Dendritic cell treated with granulocyte-macrophage colony-stimulating factor and Interleukin-4, amounts not matched to agents 40 ng/mL and 50 ng/mL, for 4 days (primary cell): ENCODE results near the gene TMEM132D.

Experiments used
- H3K27ac Mint-ChIP-seq: one replicate; pipeline ENCODE4 v1.8.0; 2022; ENCODE audit warnings: mild to moderate bottlenecking, mixed read lengths
- H3K27me3 Mint-ChIP-seq: one replicate; pipeline ENCODE4 v1.8.0; 2022; ENCODE audit warnings: mild to moderate bottlenecking, mixed read lengths
- H3K36me3 Mint-ChIP-seq: one replicate; pipeline ENCODE4 v1.8.0; 2022; ENCODE audit warnings: low read depth, mixed read lengths
- H3K4me1 Mint-ChIP-seq: one replicate; pipeline ENCODE4 v1.8.0; 2022; ENCODE audit warnings: low read depth, mixed read lengths
- H3K4me3 Mint-ChIP-seq: one replicate; pipeline ENCODE4 v1.8.0; 2022; ENCODE audit warnings: mild to moderate bottlenecking, moderate library complexity, mixed read lengths
- H3K9me3 Mint-ChIP-seq: one replicate; pipeline ENCODE4 v1.8.0; 2022; ENCODE audit warnings: mixed read lengths
- intact Hi-C: fragments of 100-400 bp; cut with micrococcal nuclease; formaldehyde crosslinking; loops from one replicate; pipeline ENCODE4 v1.15.0; 2022

Gene TMEM132D

GRCh38 chr12:129772501-129773493 is 131.0 kb downstream of the TMEM132D start:
- H3K27ac Mint-ChIP-seq: no peak overlapping the region
- no peaks in the 10 kb centered on the region for H3K9me3 Mint-ChIP-seq
- intact Hi-C loops: no loop called here
- H3K36me3 Mint-ChIP-seq: no peaks in the 10 kb centered on the region
- H3K27me3 Mint-ChIP-seq: no peaks in the 10 kb centered on the region
- H3K4me3 Mint-ChIP-seq: no peak overlapping the region
- no peaks in the 10 kb centered on the region for H3K4me1 Mint-ChIP-seq

GRCh38 chr12:129771238-129771637 is 132.6 kb downstream of the TMEM132D start:
- no peaks in the 10 kb centered on the region for H3K36me3 Mint-ChIP-seq
- H3K4me1 Mint-ChIP-seq: no peaks in the 10 kb centered on the region
- peaks cover 15% of the 10 kb centered on the region for H3K9me3 Mint-ChIP-seq
- H3K4me3 Mint-ChIP-seq: no peak overlapping the region
- H3K27me3 Mint-ChIP-seq: no peaks in the 10 kb centered on the region
- H3K27ac Mint-ChIP-seq: no peak overlapping the region
- intact Hi-C loops: no loop called here

GRCh38 chr12:129765719-129766118 is 138.1 kb downstream of the TMEM132D start:
- Mint-ChIP-seq H3K36me3 (no peaks in the 10 kb centered on the region), H3K27me3 (no peaks in the 10 kb centered on the region), H3K9me3 (peaks cover 56% of the 10 kb centered on the region), H3K4me1 (no peaks in the 10 kb centered on the region), H3K27ac (no peak overlapping the region), H3K4me3 (no peak overlapping the region)
- intact Hi-C loops: no loop called here

GRCh38 chr12:129762436-129762835 is 141.4 kb downstream of the TMEM132D start:
- Mint-ChIP-seq H3K27me3 (no peaks in the 10 kb centered on the region), H3K9me3 (peaks cover 54% of the 10 kb centered on the region), H3K36me3 (no peaks in the 10 kb centered on the region), H3K4me1 (no peaks in the 10 kb centered on the region), H3K27ac (no peak overlapping the region), H3K4me3 (no peak overlapping the region)
- intact Hi-C loops: no loop called here

- H3K4me1 Mint-ChIP-seq: no peaks in the 10 kb centered on the region
- no peaks in the 10 kb centered on the region for H3K27me3 Mint-ChIP-seq
These were observed 150.2 kb downstream of the TMEM132D start for GRCh38 chr12:129753586-129753985.

GRCh38 chr12:129750421-129750820 is 153.4 kb downstream of the TMEM132D start:
- intact Hi-C loops: no loop called here

More at GRCh38 chr12:129753586-129753985, 150.2 kb downstream of the TMEM132D start:
- Mint-ChIP-seq H3K27ac (no peak overlapping the region), H3K9me3 (no peaks in the 10 kb centered on the region), H3K4me3 (no peak overlapping the region), H3K36me3 (no peaks in the 10 kb centered on the region)
- intact Hi-C loops: no loop called here

GRCh38 chr12:129746318-129746717 is 157.5 kb downstream of the TMEM132D start:
- Mint-ChIP-seq H3K27ac (no peak overlapping the region), H3K4me1 (no peaks in the 10 kb centered on the region), H3K4me3 (no peak overlapping the region), H3K27me3 (no peaks in the 10 kb centered on the region), H3K36me3 (no peaks in the 10 kb centered on the region), H3K9me3 (no peaks in the 10 kb centered on the region)
- intact Hi-C loops: no loop called here

More at GRCh38 chr12:129750421-129750820, 153.4 kb downstream of the TMEM132D start:
- no peak overlapping the region for H3K4me3 Mint-ChIP-seq
- no peaks in the 10 kb centered on the region for H3K27me3 Mint-ChIP-seq
- H3K27ac Mint-ChIP-seq: no peak overlapping the region
- H3K9me3 Mint-ChIP-seq: no peaks in the 10 kb centered on the region
- H3K36me3 Mint-ChIP-seq: no peaks in the 10 kb centered on the region
- no peaks in the 10 kb centered on the region for H3K4me1 Mint-ChIP-seq

- peaks cover 55% of the 10 kb centered on the region for H3K9me3 Mint-ChIP-seq
- no peaks in the 10 kb centered on the region for H3K27me3 Mint-ChIP-seq
- intact Hi-C loops: no loop called here
- no peak overlapping the region for H3K27ac Mint-ChIP-seq
- H3K4me3 Mint-ChIP-seq: no peak overlapping the region
- H3K4me1 Mint-ChIP-seq: no peaks in the 10 kb centered on the region
- no peaks in the 10 kb centered on the region for H3K36me3 Mint-ChIP-seq
These were observed 174.7 kb downstream of the TMEM132D start for GRCh38 chr12:129729170-129729569.

- H3K9me3 Mint-ChIP-seq: peaks cover 57% of the 10 kb centered on the region
- no peak overlapping the region for H3K27ac Mint-ChIP-seq
These were observed 176.7 kb downstream of the TMEM132D start for GRCh38 chr12:129727100-129727499.

GRCh38 chr12:129723260-129723659 is 180.6 kb downstream of the TMEM132D start:
- Mint-ChIP-seq H3K4me1 (no peaks in the 10 kb centered on the region), H3K36me3 (no peaks in the 10 kb centered on the region), H3K4me3 (no peak overlapping the region), H3K27ac (no peak overlapping the region), H3K9me3 (peaks cover 40% of the 10 kb centered on the region), H3K27me3 (no peaks in the 10 kb centered on the region)
- intact Hi-C loops: no loop called here

More at GRCh38 chr12:129727100-129727499, 176.7 kb downstream of the TMEM132D start:
- intact Hi-C loops: no loop called here
- no peaks in the 10 kb centered on the region for H3K4me1 Mint-ChIP-seq
- no peaks in the 10 kb centered on the region for H3K27me3 Mint-ChIP-seq
- H3K36me3 Mint-ChIP-seq: no peaks in the 10 kb centered on the region
- H3K4me3 Mint-ChIP-seq: no peak overlapping the region

GRCh38 chr12:129720618-129721017 is 183.2 kb downstream of the TMEM132D start:
- Mint-ChIP-seq H3K4me3 (no peak overlapping the region), H3K9me3 (peaks cover 41% of the 10 kb centered on the region), H3K36me3 (no peaks in the 10 kb centered on the region), H3K4me1 (no peaks in the 10 kb centered on the region), H3K27ac (no peak overlapping the region), H3K27me3 (no peaks in the 10 kb centered on the region)
- intact Hi-C loops: no loop called here

GRCh38 chr12:129719416-129719815 is 184.4 kb downstream of the TMEM132D start:
- H3K27ac Mint-ChIP-seq: no peak overlapping the region
- intact Hi-C loops: no loop called here
- H3K27me3 Mint-ChIP-seq: no peaks in the 10 kb centered on the region

GRCh38 chr12:129717438-129717837 is 186.4 kb downstream of the TMEM132D start:
- no peak overlapping the region for H3K4me3 Mint-ChIP-seq
- no peaks in the 10 kb centered on the region for H3K4me1 Mint-ChIP-seq
- no peaks in the 10 kb centered on the region for H3K27me3 Mint-ChIP-seq
- no peak overlapping the region for H3K27ac Mint-ChIP-seq
- intact Hi-C loops: no loop called here
- H3K36me3 Mint-ChIP-seq: no peaks in the 10 kb centered on the region
- H3K9me3 Mint-ChIP-seq: peaks cover 50% of the 10 kb centered on the region

More at GRCh38 chr12:129719416-129719815, 184.4 kb downstream of the TMEM132D start:
- H3K9me3 Mint-ChIP-seq: peaks cover 52% of the 10 kb centered on the region
- H3K4me1 Mint-ChIP-seq: no peaks in the 10 kb centered on the region
- H3K4me3 Mint-ChIP-seq: no peak overlapping the region
- no peaks in the 10 kb centered on the region for H3K36me3 Mint-ChIP-seq

- intact Hi-C loops: no loop called here
- Mint-ChIP-seq H3K36me3 (no peaks in the 10 kb centered on the region), H3K4me1 (no peaks in the 10 kb centered on the region), H3K4me3 (no peak overlapping the region), H3K27ac (no peak overlapping the region), H3K9me3 (peaks cover 47% of the 10 kb centered on the region), H3K27me3 (no peaks in the 10 kb centered on the region)
These were observed 187.0 kb downstream of the TMEM132D start for GRCh38 chr12:129716825-129717224.
